Testis (tissue), 2 donors: ENCODE measurements around the gene BMP8A.

Experiments
- POLR2A ChIP-seq: fragments of 450-650 bp; IDR thresholded peaks from one replicate; pipeline ENCODE4 v1.6.1; 2017; ENCODE audit warnings: antibody characterized with exemption, mild to moderate bottlenecking, moderate library complexity
- TF ChIP-seq, protein P1 (sequence below), 3 experiments: fragments of 450-650 bp in 2 of 3; fragments of 200-600 bp in 1 of 3; sonication (generic) in 1 of 3; IDR thresholded peaks; one replicate each; pipeline ENCODE4 v1.5.1; 2016 to 2019; ENCODE audit warnings: antibody characterized with exemption in 3 of 3, mild to moderate bottlenecking in 2 of 3, moderate library complexity in 1 of 3

DNA sequence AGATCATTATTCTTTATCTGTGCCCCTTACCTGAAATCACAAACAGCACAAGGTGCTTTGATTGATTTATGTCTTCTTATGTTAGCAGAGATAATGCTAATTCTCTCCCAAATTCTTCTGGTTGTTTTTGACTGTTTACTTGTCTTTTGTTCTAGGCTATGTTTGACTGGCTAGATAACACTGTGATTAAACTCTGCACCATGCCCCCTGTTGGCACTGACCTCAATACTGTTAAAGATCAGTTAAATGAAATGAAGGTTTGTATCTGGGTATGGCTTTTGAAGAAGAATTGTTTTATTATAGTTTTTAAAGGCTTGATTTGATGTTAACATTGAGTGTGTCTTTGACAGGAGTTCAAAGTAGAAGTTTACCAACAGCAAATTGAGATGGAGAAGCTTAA lies 49.6 kb upstream of the BMP8A start:
- TF ChIP-seq, protein P1, sequence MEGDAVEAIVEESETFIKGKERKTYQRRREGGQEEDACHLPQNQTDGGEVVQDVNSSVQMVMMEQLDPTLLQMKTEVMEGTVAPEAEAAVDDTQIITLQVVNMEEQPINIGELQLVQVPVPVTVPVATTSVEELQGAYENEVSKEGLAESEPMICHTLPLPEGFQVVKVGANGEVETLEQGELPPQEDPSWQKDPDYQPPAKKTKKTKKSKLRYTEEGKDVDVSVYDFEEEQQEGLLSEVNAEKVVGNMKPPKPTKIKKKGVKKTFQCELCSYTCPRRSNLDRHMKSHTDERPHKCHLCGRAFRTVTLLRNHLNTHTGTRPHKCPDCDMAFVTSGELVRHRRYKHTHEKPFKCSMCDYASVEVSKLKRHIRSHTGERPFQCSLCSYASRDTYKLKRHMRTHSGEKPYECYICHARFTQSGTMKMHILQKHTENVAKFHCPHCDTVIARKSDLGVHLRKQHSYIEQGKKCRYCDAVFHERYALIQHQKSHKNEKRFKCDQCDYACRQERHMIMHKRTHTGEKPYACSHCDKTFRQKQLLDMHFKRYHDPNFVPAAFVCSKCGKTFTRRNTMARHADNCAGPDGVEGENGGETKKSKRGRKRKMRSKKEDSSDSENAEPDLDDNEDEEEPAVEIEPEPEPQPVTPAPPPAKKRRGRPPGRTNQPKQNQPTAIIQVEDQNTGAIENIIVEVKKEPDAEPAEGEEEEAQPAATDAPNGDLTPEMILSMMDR (IDR thresholded peaks at IDR 0.05) = no peak
- no peak for TF ChIP-seq POLR2A
